Lung (tissue), 12 donors: ENCODE data around the gene IL6R. TPM values are rescaled to one million over a fixed set of nuclear protein-coding genes. Genes with fewer than 3 reads are reported as not detected.

Experiments used
- ATAC-seq: fragments of 200-7000 bp; cut with Tn5 transposase; one replicate; pipeline ENCODE4 v1.9.1; 2020; ENCODE audit warnings: moderate number of reproducible peaks; ENCODE audit not compliant: insufficient read depth, low FRiP score
- DNase-seq, 3 donors: peaks; one replicate each; pipeline ENCODE4 v3.0.0-alpha.2; 2013 to 2017
- H3K27ac ChIP-seq, 2 donors: one replicate each; pipeline ENCODE4 v1.5.1; 2013; ENCODE audit warnings: mild to moderate bottlenecking in 2 of 2, moderate library complexity in 2 of 2, control low read depth in 1 of 2, inconsistent platforms in 1 of 2, low read depth in 1 of 2, low read length in 1 of 2
- H3K27me3 ChIP-seq, 3 donors: one replicate each; pipeline ENCODE4 v1.5.1; 2013; ENCODE audit warnings: low read length in 2 of 3; ENCODE audit not compliant: control insufficient read depth in 3 of 3, insufficient read depth in 3 of 3
- H3K36me3 ChIP-seq, 4 donors: one replicate each; pipeline ENCODE4 v1.5.1; 2013; ENCODE audit warnings: low read length in 4 of 4, mild to moderate bottlenecking in 1 of 4, moderate library complexity in 1 of 4; ENCODE audit not compliant: control insufficient read depth in 4 of 4, insufficient read depth in 4 of 4
- H3K4me1 ChIP-seq, 5 donors: one replicate each; pipeline ENCODE4 v1.5.1; 2013; ENCODE audit warnings: low read length in 5 of 5, mild to moderate bottlenecking in 2 of 5, moderate library complexity in 1 of 5; ENCODE audit not compliant: control insufficient read depth in 5 of 5, insufficient read depth in 5 of 5
- H3K4me3 ChIP-seq: one replicate; pipeline ENCODE4 v1.5.1; 2013; ENCODE audit warnings: mild to moderate bottlenecking, control low read depth, moderate library complexity
- H3K9ac ChIP-seq, 2 donors: one replicate each; pipeline ENCODE4 v1.5.1; 2013; ENCODE audit warnings: low read length in 2 of 2, control low read depth in 1 of 2; ENCODE audit not compliant: insufficient read depth in 1 of 2
- H3K9me3 ChIP-seq, 4 donors: one replicate each; pipeline ENCODE4 v1.5.1; 2013; ENCODE audit warnings: low read length in 3 of 4, mild to moderate bottlenecking in 1 of 4, moderate library complexity in 1 of 4; ENCODE audit not compliant: control insufficient read depth in 4 of 4, insufficient read depth in 3 of 4
- CTCF ChIP-seq: IDR thresholded peaks from 2 replicates; pipeline ENCODE4 v1.5.1; 2012; ENCODE audit warnings: mild to moderate bottlenecking; ENCODE audit errors: control extremely low read depth, extremely low read depth
- WGBS, 2 donors: extraction: QIAGEN DNeasy Blood & Tissue Kit; methylation state at CpG; one replicate each; pipeline ENCODE4 v1.1.7; 2013; 5-methylcytosine and 5-hydroxymethylcytosine counted together
- polyA plus RNA-seq, 2 donors: library from polyadenylated mRNA; stranded (reverse); fragments of 200-250 nt; gene quantifications; one replicate each; pipeline ENCODE4 v1.2.1, GENCODE V29; 2013
- total RNA-seq, 2 donors: library from RNA; depleted of rRNA in 1 of 2; stranded (reverse); fragments of >200 nt in 1 of 2; gene quantifications; one replicate each; pipeline ENCODE4 v1.2.1, GENCODE V29; 2014 to 2021
- donor health status: control.
- donor health status: control.
- donor health status: Bipolar disorder and iron deficiency.
- donor health status: healthy.
- donor health status: DM: yes; HTN: yes; CAD: no.

Gene IL6R
- total and polyA plus RNA-seq, 4 donors: 12.3 to 79.7 (median 32.0) TPM

GRCh38 chr1:154410185-154410827, 5.2 kb downstream of the IL6R start:
- DNase-seq (no peak), ATAC-seq (no peak)
- peaks cover 0 to 4% (median 0%) of the 10 kb centered on the region in 3 donors for H3K27me3 ChIP-seq
- peaks cover 0 to 19% (median 8%) of the 10 kb centered on the region in 5 donors for H3K4me1 ChIP-seq
- no peak overlapping the region for H3K4me3 ChIP-seq
- 75% methylated on average over 9 of the region's 9 CpGs for WGBS, 2 donors
- peaks cover 0 to 3% (median 0%) of the 10 kb centered on the region in 4 donors for H3K36me3 ChIP-seq
- H3K9me3 ChIP-seq: no peaks in the 10 kb centered on the region
- no peak for TF ChIP-seq CTCF
- H3K9ac ChIP-seq: no peak overlapping the region
- H3K27ac ChIP-seq: peak overlapping the region in 1 of 2 donors; percentile 16

GRCh38 chr1:154411525-154411924, 6.4 kb downstream of the IL6R start:
- peaks cover 0 to 15% (median 9%) of the 10 kb centered on the region in 5 donors for H3K4me1 ChIP-seq
- DNase-seq (no peak), ATAC-seq (no peak)
- WGBS, 2 donors: 84 to 85% methylated on average over 4 of the region's 4 CpGs
- H3K27ac ChIP-seq: no peak overlapping the region
- no peaks in the 10 kb centered on the region for H3K27me3 ChIP-seq
- H3K9me3 ChIP-seq: no peaks in the 10 kb centered on the region
- no peak overlapping the region for H3K9ac ChIP-seq
- H3K36me3 ChIP-seq: peaks cover 0 to 3% (median 0%) of the 10 kb centered on the region in 4 donors
- H3K4me3 ChIP-seq: no peak overlapping the region
- no peak for TF ChIP-seq CTCF

- Histone ChIP-seq H3K9ac (no peak overlapping the region), H3K4me1 (peaks cover 0 to 9% (median 3%) of the 10 kb centered on the region in 5 donors), H3K4me3 (no peak overlapping the region), H3K9me3 (no peaks in the 10 kb centered on the region), H3K27me3 (no peaks in the 10 kb centered on the region), H3K36me3 (peaks cover 0 to 3% (median 0%) of the 10 kb centered on the region in 4 donors), H3K27ac (no peak overlapping the region)
- TF ChIP-seq CTCF: no peak
- WGBS, 2 donors: 91 to 93% methylated on average over 7 of the region's 7 CpGs
- DNase-seq: no peak
- no peak for ATAC-seq
Observed at GRCh38 chr1:154413177-154413783, 8.1 kb downstream of the IL6R start.
